ENCODE data around the gene RIPPLY1.

The RIPPLY1 gene

DNA sequence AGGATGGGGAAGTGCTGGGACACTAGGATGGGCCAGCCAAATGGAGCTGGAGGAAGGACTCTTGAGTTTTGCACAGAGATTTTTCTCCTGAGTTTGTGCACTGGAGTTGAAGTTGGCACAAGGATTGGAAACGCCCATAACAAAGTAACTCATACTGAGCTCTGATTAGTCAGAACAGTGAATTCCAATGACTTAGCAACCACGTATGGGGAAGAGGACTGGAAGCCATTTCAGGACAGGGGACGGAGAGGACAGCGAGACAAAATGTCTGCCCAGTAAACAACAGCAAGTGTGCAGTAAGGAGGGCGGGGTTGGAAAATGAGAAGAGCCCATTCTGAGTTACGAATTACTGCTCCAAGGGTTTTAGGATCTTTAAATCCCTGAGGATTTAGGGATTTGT, 5.9 kb downstream of the RIPPLY1 start:
- intact Hi-C loops (cut with DNase I; ENCODE audit: low total_unique reads): no loop called here

DNA sequence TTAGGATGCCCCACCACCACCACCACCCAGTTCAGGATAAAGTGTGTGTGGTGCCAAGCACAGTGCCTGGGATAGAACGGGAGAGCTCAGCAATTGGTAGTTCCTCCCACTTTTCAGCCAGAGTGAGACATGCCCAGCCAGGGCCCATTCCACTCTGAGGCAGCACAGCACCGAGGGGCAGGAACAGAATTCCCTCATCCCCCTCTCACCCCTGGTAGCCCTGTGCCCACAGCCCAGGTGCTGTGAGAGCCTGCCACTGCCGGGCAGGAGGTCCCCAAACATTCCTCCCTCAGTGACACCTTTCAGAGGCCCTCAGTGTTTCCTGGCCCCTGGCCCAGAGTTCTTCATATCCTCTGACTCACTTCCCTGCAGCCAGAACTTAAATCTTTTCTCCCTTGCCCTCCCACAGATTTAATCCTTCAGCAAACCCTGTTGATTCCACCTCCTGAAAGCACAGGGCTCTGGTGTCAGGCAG, 8.1 kb downstream of the RIPPLY1 start:
- Histone ChIP-seq H3K36me3 (no peaks in the 10 kb centered on the region), H3K4me3 (no peak overlapping the region), H3K27me3 (no peaks in the 10 kb centered on the region), H3K4me1 (no peaks in the 10 kb centered on the region), H3K27ac (no peak overlapping the region), H3K9me3 (no peaks in the 10 kb centered on the region)
- intact Hi-C loops (cut with DNase I; ENCODE audit: low total_unique reads): no loop called here
- no peak for DNase-seq
- TF ChIP-seq, protein P1, sequence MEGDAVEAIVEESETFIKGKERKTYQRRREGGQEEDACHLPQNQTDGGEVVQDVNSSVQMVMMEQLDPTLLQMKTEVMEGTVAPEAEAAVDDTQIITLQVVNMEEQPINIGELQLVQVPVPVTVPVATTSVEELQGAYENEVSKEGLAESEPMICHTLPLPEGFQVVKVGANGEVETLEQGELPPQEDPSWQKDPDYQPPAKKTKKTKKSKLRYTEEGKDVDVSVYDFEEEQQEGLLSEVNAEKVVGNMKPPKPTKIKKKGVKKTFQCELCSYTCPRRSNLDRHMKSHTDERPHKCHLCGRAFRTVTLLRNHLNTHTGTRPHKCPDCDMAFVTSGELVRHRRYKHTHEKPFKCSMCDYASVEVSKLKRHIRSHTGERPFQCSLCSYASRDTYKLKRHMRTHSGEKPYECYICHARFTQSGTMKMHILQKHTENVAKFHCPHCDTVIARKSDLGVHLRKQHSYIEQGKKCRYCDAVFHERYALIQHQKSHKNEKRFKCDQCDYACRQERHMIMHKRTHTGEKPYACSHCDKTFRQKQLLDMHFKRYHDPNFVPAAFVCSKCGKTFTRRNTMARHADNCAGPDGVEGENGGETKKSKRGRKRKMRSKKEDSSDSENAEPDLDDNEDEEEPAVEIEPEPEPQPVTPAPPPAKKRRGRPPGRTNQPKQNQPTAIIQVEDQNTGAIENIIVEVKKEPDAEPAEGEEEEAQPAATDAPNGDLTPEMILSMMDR (IDR thresholded peaks at IDR 0.05): no peak

More for the DNA sequence above, 5.9 kb downstream of the RIPPLY1 start:
- no peak for DNase-seq
- no peaks in the 10 kb centered on the region for H3K27me3 ChIP-seq
- H3K4me3 ChIP-seq: no peak overlapping the region
- no peak overlapping the region for H3K27ac ChIP-seq
- TF ChIP-seq, protein P1 (IDR thresholded peaks at IDR 0.05): no peak
- H3K9me3 ChIP-seq: no peaks in the 10 kb centered on the region
- H3K4me1 ChIP-seq: no peaks in the 10 kb centered on the region
- H3K36me3 ChIP-seq: no peaks in the 10 kb centered on the region

DNA sequence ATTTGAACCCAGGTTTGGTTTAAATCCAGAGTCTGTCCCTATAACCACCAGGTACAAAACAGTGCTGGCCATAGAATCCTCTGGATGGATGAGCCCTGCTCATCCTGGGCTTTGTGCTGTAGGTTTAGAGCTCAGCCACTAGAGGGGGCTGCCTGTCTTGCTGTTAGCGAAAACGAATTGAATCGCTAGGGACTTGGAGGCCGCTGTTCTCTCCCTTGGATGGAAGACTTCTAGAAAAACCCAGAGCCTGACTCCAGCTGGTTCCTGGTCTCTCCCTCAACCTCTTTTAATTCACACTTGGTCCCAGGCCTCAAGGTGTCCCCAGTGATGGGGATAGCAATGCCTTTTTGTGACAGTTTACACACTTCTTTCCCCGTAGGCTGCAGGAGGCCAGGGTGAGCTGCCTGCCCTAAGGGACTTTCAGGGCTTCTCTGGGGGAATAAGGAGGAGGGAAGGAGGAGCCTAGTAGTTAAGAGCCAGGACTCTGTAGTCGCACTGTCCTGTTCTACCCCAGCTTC, 8.7 kb downstream of the RIPPLY1 start:
- Histone ChIP-seq H3K27me3 (no peaks in the 10 kb centered on the region), H3K9me3 (no peaks in the 10 kb centered on the region), H3K27ac (no peak overlapping the region), H3K4me3 (no peak overlapping the region), H3K36me3 (no peaks in the 10 kb centered on the region), H3K4me1 (no peaks in the 10 kb centered on the region)
- peak in 1 of 2 donors; percentile 33 for DNase-seq
- TF ChIP-seq, protein P1 (IDR thresholded peaks at IDR 0.05): peak; percentile 54 to 69
- intact Hi-C loops (cut with DNase I; ENCODE audit: low total_unique reads): no loop called here

DNA sequence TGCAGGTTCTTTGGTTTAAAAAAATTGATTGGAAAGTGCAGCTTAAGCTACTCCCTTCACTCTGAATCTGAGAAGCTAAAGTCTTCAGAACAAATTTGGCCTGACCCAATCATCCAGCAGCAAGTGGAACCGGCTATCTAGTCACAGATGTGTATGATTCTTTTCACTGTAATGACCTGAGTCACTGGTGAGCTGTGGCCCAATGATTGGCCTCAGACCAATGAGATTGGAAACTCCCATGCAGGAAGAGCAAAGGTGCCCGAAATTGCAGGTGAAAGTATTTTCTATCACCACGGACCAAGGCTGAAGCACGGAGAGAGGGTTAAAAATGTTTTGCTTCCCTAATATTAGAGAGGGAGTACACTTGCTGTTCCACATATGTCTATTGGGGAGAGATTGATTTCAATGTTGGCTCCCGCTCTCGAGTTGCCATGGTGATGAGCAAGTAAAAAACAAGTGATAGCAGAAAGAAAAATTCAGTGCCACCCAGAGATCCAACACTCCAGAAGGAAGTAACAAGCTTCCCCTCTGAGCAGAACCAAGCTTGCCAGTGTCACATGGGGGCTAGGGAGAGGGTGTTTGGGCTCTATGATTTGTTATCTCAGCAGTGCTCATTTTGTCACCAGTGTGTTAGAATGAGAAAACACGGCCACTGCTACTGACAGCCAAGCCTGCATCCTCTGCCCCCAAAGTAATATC, 11.2 kb downstream of the RIPPLY1 start:
- H3K27ac ChIP-seq: no peak overlapping the region
- H3K4me3 ChIP-seq: no peak overlapping the region
- intact Hi-C loops (cut with DNase I; ENCODE audit: low total_unique reads): no loop called here
- H3K27me3 ChIP-seq: no peaks in the 10 kb centered on the region
- no peaks in the 10 kb centered on the region for H3K36me3 ChIP-seq
- DNase-seq: no peak
- no peaks in the 10 kb centered on the region for H3K4me1 ChIP-seq
- TF ChIP-seq, protein P1 (IDR thresholded peaks at IDR 0.05): no peak
- no peaks in the 10 kb centered on the region for H3K9me3 ChIP-seq

DNA sequence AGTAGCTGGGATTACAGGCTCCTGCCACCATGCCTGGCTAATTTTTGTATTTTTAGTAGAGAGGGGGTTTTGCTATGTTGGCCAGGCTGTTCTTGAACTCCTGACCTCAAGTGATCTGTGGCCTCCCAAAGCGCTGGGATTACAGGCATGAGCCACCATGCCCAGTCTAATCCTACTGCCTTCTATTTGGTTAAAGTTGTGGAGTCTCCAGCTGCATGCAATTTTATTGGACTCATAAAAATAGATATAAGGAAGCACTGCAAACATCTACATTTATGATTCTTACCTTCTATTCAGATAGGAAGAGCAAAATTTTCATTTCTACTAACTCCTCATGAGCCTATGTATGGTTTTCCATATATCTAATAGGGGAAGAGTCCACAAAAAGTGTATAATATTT, 13.7 kb downstream of the RIPPLY1 start:
- no peak for DNase-seq
- Histone ChIP-seq H3K9me3 (no peaks in the 10 kb centered on the region), H3K4me1 (no peaks in the 10 kb centered on the region), H3K36me3 (no peaks in the 10 kb centered on the region), H3K27me3 (no peaks in the 10 kb centered on the region), H3K4me3 (no peak overlapping the region), H3K27ac (no peak overlapping the region)
- intact Hi-C loops (cut with DNase I; ENCODE audit: low total_unique reads): no loop called here
- TF ChIP-seq, protein P1 (IDR thresholded peaks at IDR 0.05): no peak
